Upper lobe of right lung (tissue), 1 donor: ENCODE results near the gene HDLBP. TPM values are rescaled to one million over a fixed set of nuclear protein-coding genes. Genes with fewer than 3 reads are reported as not detected.

Experiments used
- ATAC-seq: fragments of 200-7000 bp; cut with Tn5 transposase; one replicate; pipeline ENCODE4 v1.9.1; 2020; ENCODE audit warnings: mild to moderate bottlenecking, moderate library complexity
- DNase-seq: peaks from one replicate; pipeline ENCODE4 v3.0.0-alpha.2; 2020
- H3K27ac ChIP-seq: fragments of 200-600 bp; one replicate; pipeline ENCODE4 v1.8.0; 2022
- H3K27me3 ChIP-seq: fragments of 200-600 bp; one replicate; pipeline ENCODE4 v1.8.0; 2022; ENCODE audit warnings: mild to moderate bottlenecking
- H3K36me3 ChIP-seq: fragments of 200-600 bp; one replicate; pipeline ENCODE4 v1.8.0; 2022
- H3K4me1 ChIP-seq: fragments of 200-600 bp; one replicate; pipeline ENCODE4 v1.8.0; 2022
- H3K4me3 ChIP-seq: fragments of 200-600 bp; one replicate; pipeline ENCODE4 v1.8.0; 2022; ENCODE audit warnings: mild to moderate bottlenecking
- H3K9me3 ChIP-seq: fragments of 200-600 bp; one replicate; pipeline ENCODE4 v1.8.0; 2022
- intact Hi-C: fragments of 100-400 bp; cut with DNase I; formaldehyde crosslinking; loops from one replicate; pipeline ENCODE4 v1.11.0; 2022
- total RNA-seq: library from RNA; stranded (reverse); fragmentation: NEBNext Ultra II Directional; extraction: Animal tissue kit (Norgen Biotek cat#: 25700); gene quantifications from one replicate; pipeline ENCODE4 v1.2.1, GENCODE V29; 2021
- TF ChIP-seq, protein P1 (sequence below): fragments of 200-600 bp; IDR thresholded peaks from one replicate; pipeline ENCODE4 v1.8.0; 2022; ENCODE audit warnings: antibody characterized with exemption
- donor health status: DM: no; HTN: yes; CAD: no; lungs with severe emphysema.

The HDLBP gene
- total RNA-seq, 1 donor from 2014 or later: 444 TPM

DNA sequence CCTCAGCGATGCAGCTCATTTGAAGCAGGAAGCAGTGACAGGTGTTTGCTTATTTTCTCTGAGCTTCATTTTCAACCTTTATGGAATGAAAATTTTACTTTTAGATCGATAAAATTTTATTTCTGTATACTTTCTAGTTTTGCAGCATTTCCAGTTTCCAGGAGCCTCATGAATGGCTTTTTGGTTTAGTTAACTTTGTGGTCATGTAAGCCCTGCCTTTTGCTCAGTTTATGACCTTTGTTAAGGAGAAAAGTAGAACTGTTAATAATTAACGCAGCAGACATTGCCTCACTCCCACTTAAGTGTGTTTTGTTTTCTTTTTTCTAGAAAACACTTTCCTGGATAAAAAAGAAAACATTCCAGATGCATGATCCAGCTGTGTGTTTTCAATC lies 36.2 kb upstream of the HDLBP start:
- H3K4me1 ChIP-seq: peaks cover 11% of the 10 kb centered on the region
- no peaks in the 10 kb centered on the region for H3K27me3 ChIP-seq
- no peak overlapping the region for H3K4me3 ChIP-seq
- no peak for ATAC-seq
- H3K36me3 ChIP-seq: peaks cover 72% of the 10 kb centered on the region
- DNase-seq: no peak
- TF ChIP-seq, protein P1, sequence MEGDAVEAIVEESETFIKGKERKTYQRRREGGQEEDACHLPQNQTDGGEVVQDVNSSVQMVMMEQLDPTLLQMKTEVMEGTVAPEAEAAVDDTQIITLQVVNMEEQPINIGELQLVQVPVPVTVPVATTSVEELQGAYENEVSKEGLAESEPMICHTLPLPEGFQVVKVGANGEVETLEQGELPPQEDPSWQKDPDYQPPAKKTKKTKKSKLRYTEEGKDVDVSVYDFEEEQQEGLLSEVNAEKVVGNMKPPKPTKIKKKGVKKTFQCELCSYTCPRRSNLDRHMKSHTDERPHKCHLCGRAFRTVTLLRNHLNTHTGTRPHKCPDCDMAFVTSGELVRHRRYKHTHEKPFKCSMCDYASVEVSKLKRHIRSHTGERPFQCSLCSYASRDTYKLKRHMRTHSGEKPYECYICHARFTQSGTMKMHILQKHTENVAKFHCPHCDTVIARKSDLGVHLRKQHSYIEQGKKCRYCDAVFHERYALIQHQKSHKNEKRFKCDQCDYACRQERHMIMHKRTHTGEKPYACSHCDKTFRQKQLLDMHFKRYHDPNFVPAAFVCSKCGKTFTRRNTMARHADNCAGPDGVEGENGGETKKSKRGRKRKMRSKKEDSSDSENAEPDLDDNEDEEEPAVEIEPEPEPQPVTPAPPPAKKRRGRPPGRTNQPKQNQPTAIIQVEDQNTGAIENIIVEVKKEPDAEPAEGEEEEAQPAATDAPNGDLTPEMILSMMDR: no peak
- intact Hi-C loops: no loop called here
- H3K27ac ChIP-seq: no peak overlapping the region
- H3K9me3 ChIP-seq: no peaks in the 10 kb centered on the region

DNA sequence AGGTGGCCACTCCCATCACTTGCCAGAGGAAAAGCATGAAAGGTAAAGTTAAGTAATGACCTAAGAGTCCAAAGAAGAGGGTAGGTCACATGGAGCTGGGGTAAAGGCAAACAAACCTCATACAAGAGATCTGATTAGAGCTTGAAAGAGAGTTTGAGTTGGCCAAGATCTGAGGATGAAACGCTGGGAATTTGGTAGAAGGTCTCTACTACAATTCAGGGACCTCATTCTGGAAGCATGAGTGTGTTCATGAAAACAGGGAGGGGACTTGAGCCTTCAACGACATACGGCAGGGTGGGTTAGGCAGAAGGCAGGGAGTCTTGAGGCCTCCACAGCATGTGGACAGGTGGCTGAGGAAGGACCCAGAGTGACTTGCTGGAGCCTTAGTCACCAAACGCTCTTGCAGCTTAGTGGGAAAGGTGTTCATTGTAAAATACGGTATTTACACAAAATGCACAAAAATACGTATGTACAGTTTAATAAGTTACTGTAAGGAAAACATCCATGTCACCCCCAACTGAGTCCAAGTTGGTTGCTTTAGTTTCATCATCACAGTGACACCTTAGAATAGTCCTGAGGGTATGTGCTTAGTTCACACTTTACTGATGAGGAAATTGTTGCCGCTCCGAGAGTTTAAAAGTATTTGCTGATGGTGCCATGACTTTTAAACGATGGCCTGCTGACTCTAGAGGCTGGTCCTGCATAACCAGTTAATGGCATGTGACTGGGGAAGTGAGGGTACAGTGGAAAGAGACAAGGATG lies 35.6 kb upstream of the HDLBP start:
- no peaks in the 10 kb centered on the region for H3K9me3 ChIP-seq
- TF ChIP-seq, protein P1: no peak
- no peak overlapping the region for H3K4me3 ChIP-seq
- H3K27me3 ChIP-seq: no peaks in the 10 kb centered on the region
- peak; percentile 11 for ATAC-seq
- DNase-seq: no peak
- no peak overlapping the region for H3K27ac ChIP-seq
- intact Hi-C loops: no loop called here
- peaks cover 77% of the 10 kb centered on the region for H3K36me3 ChIP-seq
- H3K4me1 ChIP-seq: peaks cover 11% of the 10 kb centered on the region

DNA sequence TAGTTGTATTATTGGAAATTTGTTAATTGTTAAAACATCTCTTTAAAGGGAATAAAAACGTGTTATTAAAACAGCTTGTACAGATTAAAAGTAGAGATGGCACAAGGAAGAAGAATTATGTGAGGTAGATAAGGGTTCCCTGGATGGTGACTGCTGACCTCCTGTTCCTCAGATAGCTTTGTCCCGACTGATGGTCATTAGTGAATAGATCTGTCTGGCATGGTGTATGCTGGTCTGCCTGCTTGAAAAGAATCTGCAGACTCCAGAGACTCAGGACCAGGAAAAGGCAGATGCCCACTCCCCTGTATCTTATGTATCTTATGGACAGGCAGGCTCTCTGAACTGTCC lies 35.0 kb upstream of the HDLBP start:
- no peak overlapping the region for H3K27ac ChIP-seq
- H3K27me3 ChIP-seq: no peaks in the 10 kb centered on the region
- peaks cover 83% of the 10 kb centered on the region for H3K36me3 ChIP-seq
- H3K4me3 ChIP-seq: no peak overlapping the region
- TF ChIP-seq, protein P1: no peak
- H3K4me1 ChIP-seq: peaks cover 11% of the 10 kb centered on the region
- ATAC-seq: no peak
- intact Hi-C loops: no loop called here
- DNase-seq: no peak
- no peaks in the 10 kb centered on the region for H3K9me3 ChIP-seq

DNA sequence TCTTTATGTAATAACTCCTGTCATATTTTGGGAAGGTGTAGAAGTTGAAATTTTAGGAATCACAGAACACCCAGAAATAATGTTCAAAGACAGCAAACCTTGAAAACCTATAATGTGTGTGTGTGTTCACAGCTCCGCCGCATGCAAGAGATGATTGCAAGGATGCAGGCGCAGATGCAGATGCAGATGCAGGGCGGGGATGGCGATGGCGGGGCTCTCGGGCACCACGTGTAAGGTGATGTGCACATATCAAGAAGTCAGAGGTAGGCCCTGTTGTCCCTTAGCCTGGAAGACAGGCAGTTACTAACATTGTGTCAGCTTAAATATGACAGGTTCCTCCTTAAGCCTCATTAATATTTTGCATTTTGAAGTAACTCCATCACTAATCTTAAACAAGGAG lies 34.5 kb upstream of the HDLBP start:
- ATAC-seq: no peak
- no peaks in the 10 kb centered on the region for H3K27me3 ChIP-seq
- DNase-seq: no peak
- intact Hi-C loops: no loop called here
- no peak overlapping the region for H3K27ac ChIP-seq
- H3K36me3 ChIP-seq: peaks cover 89% of the 10 kb centered on the region
- H3K4me3 ChIP-seq: no peak overlapping the region
- TF ChIP-seq, protein P1: no peak
- H3K9me3 ChIP-seq: no peaks in the 10 kb centered on the region
- peaks cover 8% of the 10 kb centered on the region for H3K4me1 ChIP-seq

DNA sequence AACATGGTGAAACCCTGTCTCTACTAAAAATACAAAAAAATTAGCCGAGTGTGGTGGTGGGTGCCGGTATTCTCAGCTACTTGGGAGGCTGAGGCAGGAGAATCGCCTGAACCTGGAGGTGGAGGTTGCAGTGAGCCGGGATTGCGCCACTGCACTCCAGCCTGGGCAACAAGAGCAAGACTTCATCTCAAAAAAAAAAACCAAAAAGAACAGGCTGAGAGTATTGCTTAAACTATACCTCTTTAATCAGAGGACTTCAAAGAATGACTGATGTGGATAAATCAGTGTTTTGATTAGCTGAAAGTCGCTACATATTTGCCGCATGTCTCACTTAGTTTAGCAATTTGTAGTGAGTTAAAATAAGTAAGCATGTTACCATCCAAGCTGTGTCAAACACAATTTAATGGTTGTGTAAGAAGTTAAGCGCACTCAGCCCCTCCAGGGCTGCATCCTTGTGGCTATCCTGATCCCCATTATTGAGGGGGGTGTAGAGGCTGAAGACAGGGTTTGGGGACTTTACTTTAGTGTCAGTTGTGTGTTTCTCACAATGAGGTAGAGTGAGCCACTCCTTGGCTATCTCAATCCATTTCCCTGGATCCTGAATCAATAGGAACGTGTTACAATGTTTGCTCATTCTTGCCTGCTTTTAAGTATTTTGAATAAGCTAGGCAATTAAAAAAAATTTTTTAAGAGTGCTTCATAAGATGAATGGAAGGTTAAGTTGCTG lies 29.6 kb upstream of the HDLBP start:
- peak; percentile 58 for ATAC-seq
- no peak for DNase-seq
- Histone ChIP-seq H3K9me3 (no peaks in the 10 kb centered on the region), H3K4me3 (no peak overlapping the region), H3K4me1 (peaks cover 9% of the 10 kb centered on the region), H3K27me3 (no peaks in the 10 kb centered on the region), H3K36me3 (peaks cover 99% of the 10 kb centered on the region), H3K27ac (no peak overlapping the region)
- TF ChIP-seq, protein P1: no peak
- intact Hi-C loops: no loop called here
